ENCODE measurements around the gene LARGE1. TPM values are rescaled to one million over a fixed set of nuclear protein-coding genes. Genes with fewer than 3 reads are reported as not detected.

Gene LARGE1
- polyA plus RNA-seq, 3 donors = 0.05 to 0.13 TPM; not detected in 1

DNA sequence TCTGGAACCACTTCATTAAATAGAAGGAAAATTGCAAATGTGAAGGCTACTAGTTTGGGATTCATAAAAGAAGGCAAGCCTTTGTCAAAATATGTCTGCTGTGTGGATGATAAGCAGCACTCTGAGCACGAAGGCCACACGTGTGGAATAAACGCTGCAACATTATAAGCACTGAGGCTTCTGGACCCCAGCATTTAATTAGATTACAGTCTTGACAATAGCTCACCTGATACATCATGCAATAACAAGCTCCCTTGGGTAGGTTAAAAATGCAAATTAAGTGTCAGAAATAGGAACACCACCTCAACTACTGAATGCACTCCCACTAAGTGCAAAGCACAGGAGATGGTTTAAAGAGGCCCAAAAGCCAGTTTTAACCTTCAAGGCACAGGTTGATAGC lies 179.3 kb downstream of the LARGE1 start:
- 90% methylated on average over 2 of the region's 3 CpGs for WGBS (ENCODE audit: insufficient coverage)
- Histone ChIP-seq H3K36me3 (replicated peaks in 1 of 2; ENCODE audit: control insufficient read depth in 1 of 2, insufficient read depth in 2 of 2, low read length in 2 of 2) (no peaks in the 10 kb centered on the region), H3K4me1 (ENCODE audit: control insufficient read depth in 1 of 2, insufficient read depth in 2 of 2, low read length in 2 of 2) (no peaks in the 10 kb centered on the region), H3K4me3 (replicated peaks in 1 of 3; ENCODE audit: low read depth in 2 of 3, low read length in 3 of 3) (no peak overlapping the region), H3K27ac (ENCODE audit: low read depth in 1 of 2, low read length in 2 of 2) (no peak overlapping the region), H3K9me3 (replicated peaks in 1 of 2; ENCODE audit: control insufficient read depth in 1 of 2, insufficient read depth in 1 of 2, low read length in 2 of 2) (peaks cover 26 to 46% of the 10 kb centered on the region in 2 donors), H3K79me2 (ENCODE audit: insufficient read depth, low read length) (no peaks in the 10 kb centered on the region), H2AFZ (ENCODE audit: insufficient read depth, low read depth, low read length, poor library complexity, severe bottlenecking) (no peak overlapping the region), H4K20me1 (ENCODE audit: insufficient read depth, low read length) (no peaks in the 10 kb centered on the region), H3K4me2 (replicated peaks; ENCODE audit: extremely low read depth, low read length, poor library complexity, severe bottlenecking) (no peak overlapping the region), H3K27me3 (ENCODE audit: control insufficient read depth in 2 of 2, insufficient read depth in 2 of 2, low read length in 2 of 2) (no peaks in the 10 kb centered on the region), H3K9ac (ENCODE audit: insufficient read depth, low read length, poor library complexity, severe bottlenecking) (no peak overlapping the region)
- DNase-seq = no peak
- no peak overlapping the region for H3K27ac Mint-ChIP-seq
- H3K9me3 Mint-ChIP-seq = peaks cover 13 to 44% (median 27%) of the 10 kb centered on the region in 7 donors
- TF ChIP-seq CTCF (IDR thresholded peaks at IDR 0.05) = no peak
- intact Hi-C loops (cut with micrococcal nuclease) = loop anchor here in 1 of 2 donors (10.0 kb wide), 1 partner anchor 46 kb away; no protein-coding TSS in a partner anchor
- peaks cover 0 to 2% (median 2%) of the 10 kb centered on the region in 3 donors for H3K27me3 Mint-ChIP-seq (ENCODE audit: low read depth in 3 of 3)
- no peak overlapping the region for H3K4me3 Mint-ChIP-seq
- no peaks in the 10 kb centered on the region for H3K36me3 Mint-ChIP-seq
- no peaks in the 10 kb centered on the region for H3K4me1 Mint-ChIP-seq

- H3K9ac ChIP-seq (ENCODE audit: insufficient read depth, low read length, poor library complexity, severe bottlenecking) = no peak overlapping the region
- no peak for TF ChIP-seq CTCF (IDR thresholded peaks at IDR 0.05)
- Mint-ChIP-seq H3K4me1 (no peaks in the 10 kb centered on the region), H3K9me3 (peaks cover 11 to 38% (median 19%) of the 10 kb centered on the region in 7 donors), H3K27me3 (ENCODE audit: low read depth in 3 of 3) (peaks cover 0 to 2% (median 0%) of the 10 kb centered on the region in 3 donors), H3K36me3 (no peaks in the 10 kb centered on the region), H3K27ac (no peak overlapping the region), H3K4me3 (no peak overlapping the region)
- H3K9me3 ChIP-seq (replicated peaks in 1 of 2; ENCODE audit: control insufficient read depth in 1 of 2, insufficient read depth in 1 of 2, low read length in 2 of 2) = peaks cover 23 to 37% of the 10 kb centered on the region in 2 donors
- no peaks in the 10 kb centered on the region for H3K27me3 ChIP-seq (ENCODE audit: control insufficient read depth in 2 of 2, insufficient read depth in 2 of 2, low read length in 2 of 2)
- H3K4me2 ChIP-seq (replicated peaks; ENCODE audit: extremely low read depth, low read length, poor library complexity, severe bottlenecking) = no peak overlapping the region
- intact Hi-C loops (cut with micrococcal nuclease) = no loop called here
- H3K4me3 ChIP-seq (replicated peaks in 1 of 3; ENCODE audit: low read depth in 2 of 3, low read length in 3 of 3) = no peak overlapping the region
- H3K4me1 ChIP-seq (ENCODE audit: control insufficient read depth in 1 of 2, insufficient read depth in 2 of 2, low read length in 2 of 2) = no peaks in the 10 kb centered on the region
- WGBS (ENCODE audit: insufficient coverage) = 81% methylated on average over 3 of the region's 4 CpGs
- H3K36me3 ChIP-seq (replicated peaks in 1 of 2; ENCODE audit: control insufficient read depth in 1 of 2, insufficient read depth in 2 of 2, low read length in 2 of 2) = no peaks in the 10 kb centered on the region
- H3K79me2 ChIP-seq (ENCODE audit: insufficient read depth, low read length) = no peaks in the 10 kb centered on the region
- H3K27ac ChIP-seq (ENCODE audit: low read depth in 1 of 2, low read length in 2 of 2) = no peak overlapping the region
- no peaks in the 10 kb centered on the region for H4K20me1 ChIP-seq (ENCODE audit: insufficient read depth, low read length)
- DNase-seq = no peak
- no peak overlapping the region for H2AFZ ChIP-seq (ENCODE audit: insufficient read depth, low read depth, low read length, poor library complexity, severe bottlenecking)
Measured at GRCh38 chr22:33739516-33739915, 180.8 kb downstream of the LARGE1 start.
